GM23248 (cell line): ENCODE data around the gene SLC6A19. TPM values are rescaled to one million over a fixed set of nuclear protein-coding genes. Genes with fewer than 3 reads are reported as not detected.

Experiments used
- DNase-seq: peaks from one replicate; pipeline ENCODE4 v3.0.0-alpha.2; 2015
- H2AFZ ChIP-seq: fragments of 200-600 bp; sonication (generic); 2 replicates; pipeline ENCODE4 v1.6.1; 2016; ENCODE audit warnings: antibody characterized with exemption
- H3F3A ChIP-seq: fragments of 200-600 bp; sonication (generic); 2 replicates; pipeline ENCODE4 v1.6.1; 2016; ENCODE audit warnings: mild to moderate bottlenecking, antibody characterized with exemption, mixed run types; ENCODE audit not compliant: insufficient read depth
- H3K27ac ChIP-seq: fragments of 200-600 bp; sonication (generic); 2 replicates; pipeline ENCODE4 v1.5.1; 2016; ENCODE audit warnings: mild to moderate bottlenecking
- H3K27me3 ChIP-seq: fragments of 200-600 bp; sonication (generic); replicated peaks from 2 replicates; pipeline ENCODE4 v1.6.1; 2016; ENCODE audit warnings: mild to moderate bottlenecking; ENCODE audit not compliant: insufficient read depth
- H3K36me3 ChIP-seq: fragments of 200-600 bp; sonication (generic); 2 replicates; pipeline ENCODE4 v1.6.1; 2016; ENCODE audit warnings: low read depth, mild to moderate bottlenecking
- H3K4me1 ChIP-seq: fragments of 200-600 bp; sonication (generic); 2 replicates; pipeline ENCODE4 v1.6.1; 2016; ENCODE audit warnings: mild to moderate bottlenecking; ENCODE audit not compliant: insufficient read depth
- H3K4me2 ChIP-seq: fragments of 200-600 bp; sonication (generic); one replicate; pipeline ENCODE4 v1.6.1; 2016; ENCODE audit warnings: mild to moderate bottlenecking; ENCODE audit not compliant: unreplicated experiment
- H3K4me3 ChIP-seq: fragments of 200-600 bp; sonication (generic); 2 replicates; pipeline ENCODE4 v1.5.1; 2016; ENCODE audit warnings: mild to moderate bottlenecking
- H3K79me2 ChIP-seq: fragments of 200-600 bp; sonication (generic); 2 replicates; pipeline ENCODE4 v1.6.1; 2016; ENCODE audit warnings: mild to moderate bottlenecking; ENCODE audit not compliant: insufficient read depth
- H3K9ac ChIP-seq: fragments of 200-600 bp; sonication (generic); 2 replicates; pipeline ENCODE4 v1.6.1; 2016; ENCODE audit warnings: mild to moderate bottlenecking
- H3K9me2 ChIP-seq: fragments of 200-600 bp; sonication (generic); 2 replicates; pipeline ENCODE4 v1.6.1; 2016; ENCODE audit warnings: mixed run types, mild to moderate bottlenecking, moderate library complexity; ENCODE audit not compliant: insufficient read depth
- H3K9me3 ChIP-seq: fragments of 200-600 bp; sonication (generic); one replicate; pipeline ENCODE4 v1.6.1; 2017; ENCODE audit warnings: low read depth
- H4K20me1 ChIP-seq: fragments of 200-600 bp; sonication (generic); 2 replicates; pipeline ENCODE4 v1.6.0; 2016; ENCODE audit not compliant: insufficient read depth
- EZH2 ChIP-seq: fragments of 200-600 bp; sonication (generic); IDR thresholded peaks from 2 replicates; pipeline ENCODE4 v1.6.1; 2018; ENCODE audit warnings: antibody characterized with exemption, mild to moderate bottlenecking; ENCODE audit not compliant: insufficient read depth, poor library complexity, severe bottlenecking
- EZH2phosphoT487 ChIP-seq: fragments of 200-600 bp; sonication (generic); IDR thresholded peaks from 2 replicates; pipeline ENCODE4 v1.6.1; 2018; ENCODE audit warnings: antibody characterized with exemption, moderate library complexity, mild to moderate bottlenecking, low read depth; ENCODE audit not compliant: insufficient read depth
- WGBS, 2 experiments: methylation state at CpG; one replicate each; pipeline ENCODE4 v1.1.6; 2015 to 2017; ENCODE audit warnings: low lambda C conversion rate in 2 of 2, low coverage in 1 of 2; ENCODE audit errors: missing lambda C conversion rate in 2 of 2; 5-methylcytosine and 5-hydroxymethylcytosine counted together
- in situ Hi-C: fragments of 300-500 bp; cut with MboI; formaldehyde crosslinking; loops from 2 replicates; pipeline ENCODE4 v1.15.0; 2020
- polyA plus RNA-seq: library from polyadenylated mRNA; unstranded; fragments of >200 nt; fragmentation: Nextera tagmentation; extraction: Ambion mirVana; gene quantifications from 2 replicates; pipeline ENCODE4 v1.2.1, GENCODE V29; 2016
- total RNA-seq: library from RNA; depleted of rRNA; stranded (reverse); fragments of >200 nt; shearing (Covaris generic); gene quantifications from 2 replicates; pipeline ENCODE4 v1.2.3, GENCODE V29; 2014

SLC6A19 gene
- total and polyA plus RNA-seq, 2 experiments from 2014 or later = not detected

- Histone ChIP-seq H3K36me3 (no peaks in the 10 kb centered on the region), H3F3A (no peaks in the 10 kb centered on the region), H4K20me1 (no peaks in the 10 kb centered on the region), H3K4me3 (no peak overlapping the region), H3K9me2 (no peaks in the 10 kb centered on the region), H3K27ac (no peak overlapping the region), H3K27me3 (peaks cover 25% of the 10 kb centered on the region), H3K4me2 (no peak overlapping the region), H3K9me3 (no peaks in the 10 kb centered on the region), H2AFZ (no peak overlapping the region), H3K4me1 (no peaks in the 10 kb centered on the region), H3K9ac (no peak overlapping the region), H3K79me2 (no peaks in the 10 kb centered on the region)
- DNase-seq = no peak
- WGBS, 2 experiments = 15 to 23% methylated on average over 1 of the region's 1 CpG
- TF ChIP-seq EZH2 = no peak
- no peak for TF ChIP-seq EZH2phosphoT487
- in situ Hi-C loops = no loop called here
Observed at GRCh38 chr5:1196562-1196961, 4.8 kb upstream of the SLC6A19 start.

DNA sequence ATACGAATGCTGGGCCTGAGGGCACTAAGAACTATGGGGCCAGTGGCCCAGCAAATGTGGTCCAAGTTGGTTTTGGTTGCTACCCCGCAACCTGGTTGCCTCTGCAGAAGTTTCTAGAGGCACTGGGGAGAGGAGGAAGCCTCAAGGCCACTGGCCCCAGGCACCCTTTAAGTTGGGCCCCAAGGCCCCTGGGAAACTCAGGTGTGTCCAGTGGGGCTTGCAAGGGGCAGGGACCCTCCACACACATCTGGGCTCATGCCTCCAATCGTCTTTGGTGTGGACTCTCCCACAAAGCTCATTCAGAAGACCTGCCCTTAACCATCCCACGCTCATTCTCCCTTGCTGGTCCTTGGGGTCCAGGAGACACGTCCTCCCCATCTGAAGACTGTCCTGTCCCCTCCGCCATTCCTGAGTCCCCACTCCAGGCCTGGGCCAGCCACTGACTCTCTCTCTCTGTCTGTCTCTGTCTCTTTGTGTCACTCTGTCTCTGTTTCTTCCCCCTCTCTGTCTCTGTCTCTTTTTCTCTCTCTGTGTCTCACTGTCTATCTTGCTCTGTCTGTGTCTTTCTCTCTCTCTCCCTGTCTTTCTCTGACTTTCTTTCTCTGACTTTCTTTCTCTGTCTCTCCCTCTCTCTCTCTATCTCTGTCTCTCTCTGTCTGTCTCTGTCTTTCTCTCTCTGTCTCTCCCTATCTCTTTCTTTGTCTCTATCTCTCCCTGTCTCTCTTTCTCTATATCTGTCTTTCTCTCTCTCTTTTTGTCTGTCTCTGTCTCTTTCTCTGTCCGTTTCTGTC, 3.3 kb upstream of the SLC6A19 start:
- no peak for TF ChIP-seq EZH2phosphoT487
- no peak for TF ChIP-seq EZH2
- Histone ChIP-seq H2AFZ (no peak overlapping the region), H3K9ac (no peak overlapping the region), H3K27ac (no peak overlapping the region), H3K4me3 (no peak overlapping the region), H3K79me2 (no peaks in the 10 kb centered on the region), H3K9me2 (no peaks in the 10 kb centered on the region), H3F3A (no peaks in the 10 kb centered on the region), H3K36me3 (no peaks in the 10 kb centered on the region), H4K20me1 (no peaks in the 10 kb centered on the region), H3K4me1 (no peaks in the 10 kb centered on the region), H3K9me3 (no peaks in the 10 kb centered on the region), H3K27me3 (peaks cover 25% of the 10 kb centered on the region), H3K4me2 (no peak overlapping the region)
- 34 to 42% methylated on average over 7 of the region's 7 CpGs for WGBS, 2 experiments
- no peak for DNase-seq
- in situ Hi-C loops = no loop called here

GRCh38 chr5:1199340-1199648, 2.1 kb upstream of the SLC6A19 start:
- no peak overlapping the region for H3K27ac ChIP-seq
- TF ChIP-seq EZH2 (no peak), EZH2phosphoT487 (no peak)
- no peak overlapping the region for H3K4me3 ChIP-seq
- H3K9me3 ChIP-seq = no peaks in the 10 kb centered on the region
- in situ Hi-C loops = no loop called here
- H3K4me2 ChIP-seq = no peak overlapping the region
- no peak for DNase-seq
- H3K4me1 ChIP-seq = no peaks in the 10 kb centered on the region
- peaks cover 23% of the 10 kb centered on the region for H3K27me3 ChIP-seq
- H3F3A ChIP-seq = no peaks in the 10 kb centered on the region
- no peak overlapping the region for H3K9ac ChIP-seq
- no peaks in the 10 kb centered on the region for H3K36me3 ChIP-seq
- no peaks in the 10 kb centered on the region for H3K79me2 ChIP-seq
- H3K9me2 ChIP-seq = no peaks in the 10 kb centered on the region
- H2AFZ ChIP-seq = no peak overlapping the region
- no peaks in the 10 kb centered on the region for H4K20me1 ChIP-seq

GRCh38 chr5:1199649-1200494, 1.5 kb upstream of the SLC6A19 start:
- no peaks in the 10 kb centered on the region for H3K79me2 ChIP-seq
- H3K9ac ChIP-seq = no peak overlapping the region
- no peaks in the 10 kb centered on the region for H3F3A ChIP-seq
- H3K36me3 ChIP-seq = no peaks in the 10 kb centered on the region
- WGBS, 2 experiments = 16 to 28% methylated on average over 20 to 26 of the region's 26 CpGs
- H3K9me2 ChIP-seq = no peaks in the 10 kb centered on the region
- peaks cover 20% of the 10 kb centered on the region for H3K27me3 ChIP-seq
- H2AFZ ChIP-seq = no peak overlapping the region
- TF ChIP-seq EZH2 = no peak
- no peak for TF ChIP-seq EZH2phosphoT487
- DNase-seq = no peak
- no peak overlapping the region for H3K4me3 ChIP-seq
- no peaks in the 10 kb centered on the region for H4K20me1 ChIP-seq
- H3K4me2 ChIP-seq = no peak overlapping the region
- no peak overlapping the region for H3K27ac ChIP-seq
- in situ Hi-C loops = no loop called here
- no peaks in the 10 kb centered on the region for H3K9me3 ChIP-seq
- H3K4me1 ChIP-seq = no peaks in the 10 kb centered on the region
